Ishikawa (cell line): ENCODE results near the gene ROBO1.

Experiments
- CEBPB ChIP-seq: IDR thresholded peaks from 2 replicates; pipeline ENCODE4 v1.6.1; 2012
- RAD21 ChIP-seq: IDR thresholded peaks from 2 replicates; pipeline ENCODE4 v1.6.1; 2012; ENCODE audit warnings: low read depth

DNA sequence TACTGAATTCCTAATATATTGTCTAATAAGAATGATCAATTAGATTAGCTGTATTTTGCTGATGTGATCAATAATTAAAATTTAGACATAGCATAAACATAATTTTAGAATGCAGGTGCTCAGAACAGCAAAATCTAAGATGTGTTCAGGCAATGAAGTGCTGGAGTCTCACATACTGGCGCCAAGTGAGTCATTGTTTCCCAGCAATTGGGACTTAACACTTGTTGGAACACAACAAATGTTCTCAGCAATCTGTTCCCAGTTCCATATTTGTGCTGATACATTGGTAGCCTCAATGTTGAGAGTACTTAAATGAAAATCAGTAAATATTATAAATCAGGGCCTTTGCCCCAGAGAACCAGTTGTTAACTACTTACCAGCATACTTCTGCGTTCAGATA, 619.0 kb downstream of the ROBO1 start:
- TF ChIP-seq RAD21 (no peak), CEBPB (no peak)
